K562 (cell line): Measurements from ENCODE around the gene AP4E1. TPM values are rescaled to one million over a fixed set of nuclear protein-coding genes. Genes with fewer than 3 reads are reported as not detected.
A peak's percentile ranks its signal among the peaks of the same experiment; 100 is the strongest.

Experiments
- ATF3 ChIP-seq, 2 experiments: fragments of 450-650 bp in 1 of 2; sonication (generic) in 1 of 2; formaldehyde crosslinking in 1 of 2; IDR thresholded peaks in 1 of 2; conservative IDR thresholded peaks in 1 of 2; 2 replicates each; pipeline versions ENCODE4 v1.6.1 to v1.8.1; 2016 to 2023; ENCODE audit warnings: mild to moderate bottlenecking in 2 of 2, moderate library complexity in 2 of 2, inconsistent platforms in 1 of 2, missing genetic modification reagents in 1 of 2
- CHAMP1 ChIP-seq: fragments of 450-650 bp; IDR thresholded peaks from 2 replicates; pipeline ENCODE4 v1.6.1; 2016; ENCODE audit warnings: mild to moderate bottlenecking
- E2F1 ChIP-seq: sonication (generic); formaldehyde crosslinking; IDR thresholded peaks from 2 replicates; pipeline ENCODE4 v1.8.1; 2023; ENCODE audit warnings: mild to moderate bottlenecking, missing genetic modification reagents, moderate library complexity
- EHMT2 ChIP-seq: fragments of 450-650 bp; IDR thresholded peaks from 2 replicates; pipeline ENCODE4 v1.6.1; 2018; ENCODE audit warnings: antibody characterized with exemption
- FOXK1 ChIP-seq: sonication (generic); formaldehyde crosslinking; IDR thresholded peaks from 2 replicates; pipeline ENCODE4 v1.8.0; 2022; ENCODE audit warnings: missing genetic modification reagents, mild to moderate bottlenecking, borderline replicate concordance
- HDAC3 ChIP-seq: fragments of 450-650 bp; IDR thresholded peaks from 2 replicates; pipeline ENCODE4 v1.6.1; 2018; ENCODE audit warnings: borderline replicate concordance, mild to moderate bottlenecking, moderate library complexity; ENCODE audit not compliant: partially characterized antibody
- MTA2 ChIP-seq: fragments of 450-650 bp; IDR thresholded peaks from 2 replicates; pipeline ENCODE4 v1.6.1; 2016; ENCODE audit warnings: low read depth
- PML ChIP-seq: IDR thresholded peaks from 2 replicates; pipeline ENCODE4 v1.6.1; 2012; ENCODE audit warnings: low read length, inconsistent platforms
- POLR2AphosphoS5 ChIP-seq: IDR thresholded peaks from 2 replicates; pipeline ENCODE4 v1.6.1; 2011; ENCODE audit warnings: mild to moderate bottlenecking, low read depth, low read length, moderate library complexity; ENCODE audit not compliant: control insufficient read depth, insufficient read depth
- SFPQ ChIP-seq: fragments of 200-400 bp; formaldehyde crosslinking; IDR thresholded peaks from 2 replicates; pipeline ENCODE4 v1.6.1; 2017; ENCODE audit warnings: mild to moderate bottlenecking, low read depth, low read length, moderate library complexity
- SMARCC2 ChIP-seq: fragments of 450-650 bp; IDR thresholded peaks from 2 replicates; pipeline ENCODE4 v1.6.1; 2017; ENCODE audit warnings: antibody characterized with exemption, moderate library complexity, mild to moderate bottlenecking, low read depth
- TAF9B ChIP-seq: fragments of 450-650 bp; IDR thresholded peaks from 2 replicates; pipeline ENCODE4 v1.6.1; 2018; ENCODE audit warnings: mild to moderate bottlenecking; ENCODE audit not compliant: partially characterized antibody
- USF1 ChIP-seq: sonication (generic); formaldehyde crosslinking; IDR thresholded peaks from 2 replicates; pipeline ENCODE4 v1.9.0; 2022; ENCODE audit warnings: mild to moderate bottlenecking, missing genetic modification reagents
- ZBTB43 ChIP-seq: sonication (generic); formaldehyde crosslinking; IDR thresholded peaks from 2 replicates; pipeline ENCODE4 v1.8.0; 2023; ENCODE audit warnings: mild to moderate bottlenecking, missing genetic modification reagents
- ZFP91 ChIP-seq: sonication (generic); formaldehyde crosslinking; IDR thresholded peaks from 2 replicates; pipeline ENCODE4 v1.8.0; 2022; ENCODE audit warnings: mild to moderate bottlenecking, missing genetic modification reagents
- ZNF589 ChIP-seq: fragments of 200-800 bp; sonication (Bioruptor generic); IDR thresholded peaks from 2 replicates; pipeline ENCODE4 v1.6.1; 2016; ENCODE audit warnings: low read depth, missing genetic modification characterization, missing compliant biosample characterization
- polyA plus RNA-seq, 8 experiments: library from polyadenylated mRNA; depleted of rRNA in 4 of 8; stranded (reverse) in 5 of 8; unstranded in 3 of 8; fragments of >200 nt; fragmentation: Nextera tagmentation in 2 of 8; fragmentation: Illumina TruSeq in 1 of 8; extraction: Ambion mirVana in 2 of 8; extraction: Trizol in 1 of 8; gene quantifications; 2 replicates each; pipeline versions ENCODE4 v1.2.1 to v1.2.3, GENCODE V29; 2011 to 2014; ENCODE audit warnings: inconsistent platforms in 1 of 8, missing spikeins in 1 of 8
- total RNA-seq, 7 experiments: library from RNA; depleted of rRNA in 6 of 7; stranded (reverse); fragments of >200 nt in 6 of 7; fragmentation: Illumina TruSeq in 2 of 7; extraction: Trizol in 2 of 7; gene quantifications; 2 replicates each; pipeline versions ENCODE4 v1.2.1 to v1.2.3, GENCODE V29; 2011 to 2021; ENCODE audit warnings: low replicate concordance in 1 of 7

AP4E1 gene
- total and polyA plus RNA-seq, 9 of the 15 experiments (the other 6 are each of a cell fraction or from before 2014, with no cell fraction given) = 1.3 to 11.5 (median 4.4) TPM

- TF ChIP-seq E2F1 (CRISPR knock-in tag) = no peak
- TF ChIP-seq ZFP91 (CRISPR knock-in tag) = no peak
- no peak for TF ChIP-seq ZNF589
- peak; percentile 38 for TF ChIP-seq HDAC3
- no peak for TF ChIP-seq ZBTB43 (CRISPR knock-in tag)
- no peak for TF ChIP-seq USF1 (CRISPR knock-in tag)
- TF ChIP-seq EHMT2 = no peak
- TF ChIP-seq FOXK1 = no peak
- TF ChIP-seq SFPQ = no peak
- peak; percentile 90 for TF ChIP-seq ATF3 (IDR thresholded peaks at IDR 0.05)
- peak; percentile 53; the same call in 1 of the 2 replicates for TF ChIP-seq ATF3 (CRISPR knock-in tag; conservative IDR thresholded peaks at IDR 0.05)
- TF ChIP-seq TAF9B = peak; percentile 37
- peak; percentile 77 for TF ChIP-seq MTA2
- TF ChIP-seq SMARCC2 = peak; percentile 50; the same call in 1 of the 2 replicates
- peak; percentile 44; the same call in 1 of the 2 replicates for TF ChIP-seq PML
- no peak for TF ChIP-seq CHAMP1
- TF ChIP-seq POLR2AphosphoS5 = peak; percentile 45; the same call in 1 of the 2 replicates
These were observed 95.6 kb downstream of the AP4E1 start (continued) for GRCh38 chr15:51004103-51004551.
